H1 (cell line): ENCODE results near the gene WDR33. TPM values are rescaled to one million over a fixed set of nuclear protein-coding genes. Genes with fewer than 3 reads are reported as not detected.

Experiments used
- CTCF ChIA-PET: fragments of 300-600 bp; sonication (Branson Sonifier 250); formaldehyde crosslinking; loops from one replicate; lab custom pipeline; 2021; ENCODE audit not compliant: partially characterized antibody; lab: Charles Lee
- POLR2A ChIA-PET: fragments of 300-600 bp; sonication (Branson Sonifier 250); formaldehyde crosslinking; loops from one replicate; lab custom pipeline; 2021; ENCODE audit warnings: inconsistent platforms; ENCODE audit not compliant: partially characterized antibody; lab: Charles Lee
- DNase-seq, 2 experiments: peaks; one replicate each; pipeline versions ENCODE4 v3.0.0 to v3.0.0-alpha.2; 2010 to 2022; ENCODE audit warnings: low spot score in 2 of 2, low read depth in 1 of 2, mixed read lengths in 1 of 2
- FAIRE-seq: peaks from 2 replicates; lab custom pipeline; 2011; peaks lifted over from hg19 to GRCh38; lab: Jason Lieb, UNC
- H2AFZ ChIP-seq: 2 replicates; pipeline ENCODE4 v1.8.1; 2012; ENCODE audit warnings: low read length, inconsistent platforms
- H2AK5ac ChIP-seq: 2 replicates; pipeline ENCODE4 v1.6.1; 2013; ENCODE audit warnings: low read depth, low read length
- H2BK120ac ChIP-seq: replicated peaks from 2 replicates; pipeline ENCODE3; 2013; ENCODE audit warnings: low read depth, low read length, inconsistent platforms
- H2BK12ac ChIP-seq: 2 replicates; pipeline ENCODE4 v1.6.1; 2013; ENCODE audit warnings: low read depth, low read length
- H2BK15ac ChIP-seq: 2 replicates; pipeline ENCODE4 v1.6.1; 2013; ENCODE audit warnings: low read length
- H2BK20ac ChIP-seq: 2 replicates; pipeline ENCODE4 v1.6.1; 2013; ENCODE audit warnings: low read length
- H2BK5ac ChIP-seq: 2 replicates; pipeline ENCODE4 v1.6.1; 2013; ENCODE audit warnings: low read depth, low read length
- H3K14ac ChIP-seq: 2 replicates; pipeline ENCODE4 v1.6.1; 2013; ENCODE audit warnings: inconsistent platforms; ENCODE audit not compliant: insufficient read length
- H3K18ac ChIP-seq: 2 replicates; pipeline ENCODE4 v1.6.1; 2013; ENCODE audit warnings: low read length; ENCODE audit errors: extremely low read depth
- H3K23ac ChIP-seq: 2 replicates; pipeline ENCODE4 v1.6.1; 2013; ENCODE audit warnings: inconsistent platforms; ENCODE audit not compliant: insufficient read length
- H3K23me2 ChIP-seq: 2 replicates; pipeline ENCODE4 v1.6.1; 2013; ENCODE audit warnings: low read depth, low read length
- H3K27ac ChIP-seq: 2 replicates; pipeline ENCODE4 v1.6.1; 2011; ENCODE audit warnings: low read depth, low read length, inconsistent platforms
- H3K27me3 ChIP-seq, 4 experiments: replicated peaks in 1 of 4; 1 replicate in 1 of 4; 2 replicates in 3 of 4; pipeline versions ENCODE4 v1.6.1 to v1.8.1; 2011 to 2013; ENCODE audit warnings: low read length in 3 of 4, mild to moderate bottlenecking in 3 of 4, inconsistent platforms in 2 of 4, mixed read lengths in 2 of 4, moderate library complexity in 1 of 4; ENCODE audit not compliant: control insufficient read depth in 3 of 4, insufficient read depth in 3 of 4; ENCODE audit errors: extremely low read depth in 1 of 4
- H3K36me3 ChIP-seq, 4 experiments: 2 replicates each; pipeline versions ENCODE4 v1.6.1 to v1.8.1; 2011 to 2013; ENCODE audit warnings: mild to moderate bottlenecking in 4 of 4, low read length in 3 of 4, moderate library complexity in 2 of 4, control low read depth in 1 of 4, inconsistent platforms in 1 of 4; ENCODE audit not compliant: insufficient read depth in 4 of 4, control insufficient read depth in 2 of 4
- H3K4ac ChIP-seq: replicated peaks from 2 replicates; pipeline ENCODE3; 2013; ENCODE audit warnings: low read length, low read depth, mixed read lengths, inconsistent platforms; ENCODE audit not compliant: insufficient read length
- H3K4me1 ChIP-seq, 4 experiments: replicated peaks in 1 of 4; 1 replicate in 1 of 4; 2 replicates in 3 of 4; pipeline versions ENCODE4 v1.6.1 to v1.8.1; 2011 to 2013; ENCODE audit warnings: low read length in 3 of 4, inconsistent platforms in 2 of 4, mixed read lengths in 1 of 4; ENCODE audit not compliant: insufficient read depth in 4 of 4, control insufficient read depth in 3 of 4
- H3K4me2 ChIP-seq, 2 experiments: 2 replicates each; pipeline versions ENCODE4 v1.6.1 to v1.8.1; 2011 to 2013; ENCODE audit warnings: low read depth in 2 of 2, low read length in 2 of 2, control low read depth in 1 of 2, inconsistent platforms in 1 of 2, mild to moderate bottlenecking in 1 of 2; ENCODE audit not compliant: insufficient read depth in 1 of 2
- H3K4me3 ChIP-seq, 4 experiments: fragments of 200-600, 300-600 bp in 1 of 4; sonication (generic), shearing (Covaris generic), sonication (Bioruptor Twin) in 1 of 4; 2 replicates each; pipeline versions ENCODE4 v1.5.1 to v1.8.1; 2011 to 2016; ENCODE audit warnings: low read length in 4 of 4, low read depth in 3 of 4, control low read depth in 2 of 4, inconsistent platforms in 2 of 4, mild to moderate bottlenecking in 2 of 4, mixed read lengths in 1 of 4, moderate library complexity in 1 of 4; ENCODE audit not compliant: insufficient read depth in 2 of 4; ENCODE audit errors: extremely low read depth in 1 of 4
- H3K56ac ChIP-seq: replicated peaks from 2 replicates; pipeline ENCODE3; 2013; ENCODE audit warnings: low read depth, mild to moderate bottlenecking, mixed read lengths, low read length, inconsistent platforms; ENCODE audit not compliant: insufficient read length
- H3K79me1 ChIP-seq: 2 replicates; pipeline ENCODE4 v1.6.1; 2013; ENCODE audit warnings: low read depth, low read length, control low read depth
- H3K79me2 ChIP-seq, 2 experiments: 2 replicates each; pipeline versions ENCODE4 v1.6.1 to v1.8.1; 2012 to 2013; ENCODE audit warnings: low read length in 2 of 2, mild to moderate bottlenecking in 2 of 2, inconsistent platforms in 1 of 2; ENCODE audit not compliant: insufficient read depth in 2 of 2, control insufficient read depth in 1 of 2
- H3K9ac ChIP-seq, 4 experiments: replicated peaks in 1 of 4; 1 replicate in 1 of 4; 2 replicates in 3 of 4; pipeline versions ENCODE4 v1.6.1 to v1.8.1; 2011 to 2013; ENCODE audit warnings: low read depth in 3 of 4, low read length in 3 of 4, control low read depth in 2 of 4, mild to moderate bottlenecking in 2 of 4, moderate library complexity in 2 of 4, inconsistent platforms in 1 of 4; ENCODE audit errors: extremely low read depth in 1 of 4
- H3K9me3 ChIP-seq, 2 experiments: 2 replicates each; pipeline versions ENCODE4 v1.6.1 to v1.8.1; 2012 to 2013; ENCODE audit warnings: mild to moderate bottlenecking in 2 of 2, moderate library complexity in 2 of 2, control low read depth in 1 of 2, inconsistent platforms in 1 of 2, low read depth in 1 of 2, low read length in 1 of 2, mixed read lengths in 1 of 2; ENCODE audit not compliant: insufficient read depth in 2 of 2
- H4K20me1 ChIP-seq, 2 experiments: replicated peaks in 1 of 2; 2 replicates each; pipeline versions ENCODE3 to v1.8.1; 2011 to 2013; ENCODE audit warnings: inconsistent platforms in 2 of 2, low read length in 2 of 2, mild to moderate bottlenecking in 1 of 2; ENCODE audit not compliant: insufficient read depth in 2 of 2, control insufficient read depth in 1 of 2
- H4K5ac ChIP-seq: 2 replicates; pipeline ENCODE4 v1.6.1; 2013; ENCODE audit warnings: low read length, low read depth, mixed read lengths, inconsistent platforms; ENCODE audit not compliant: insufficient read length
- H4K8ac ChIP-seq: 2 replicates; pipeline ENCODE4 v1.8.0; 2013; ENCODE audit warnings: mild to moderate bottlenecking, moderate library complexity, low read length, inconsistent platforms; ENCODE audit not compliant: insufficient read depth; ENCODE audit errors: extremely low read depth
- H4K91ac ChIP-seq: replicated peaks from 2 replicates; pipeline ENCODE3; 2013; ENCODE audit warnings: low read length, mixed read lengths, inconsistent platforms; ENCODE audit not compliant: insufficient read length
- BCL11A ChIP-seq, 2 experiments: IDR thresholded peaks; one replicate each; pipeline ENCODE4 v1.6.1; 2011; ENCODE audit warnings: low read depth in 2 of 2, low read length in 2 of 2, mild to moderate bottlenecking in 2 of 2
- USF2 ChIP-seq: IDR thresholded peaks from 2 replicates; pipeline ENCODE4 v1.6.1; 2011; ENCODE audit warnings: low read length, improper control_type of control experiment
- WGBS, 2 experiments: shearing (Covaris generic) in 1 of 2; methylation state at CpG; one replicate each; pipeline versions ENCODE4 v1.1.6 to v1.1.7; 2013 to 2015; ENCODE audit warnings: low lambda C conversion rate in 2 of 2, mixed read lengths in 2 of 2, inconsistent platforms in 1 of 2, low coverage in 1 of 2, missing lambda C conversion rate in 1 of 2; ENCODE audit not compliant: insufficient replicate concordance in 2 of 2, insufficient coverage in 1 of 2, insufficient read length in 1 of 2; ENCODE audit errors: extremely low coverage in 1 of 2, missing lambda C conversion rate in 1 of 2; 5-methylcytosine and 5-hydroxymethylcytosine counted together
- polyA plus RNA-seq, 7 experiments: library from polyadenylated mRNA; depleted of rRNA in 3 of 7; stranded (reverse) in 5 of 7; unstranded in 2 of 7; fragments of >200 nt in 5 of 7; fragments of 200-250 nt in 2 of 7; gene quantifications; 1 replicate in 5 of 7; 2 replicates in 1 of 7; 4 replicates in 1 of 7; pipeline versions ENCODE4 v1.2.1 to v1.2.3, GENCODE V29; 2011 to 2013; ENCODE audit warnings: missing spikeins in 2 of 7, mixed read lengths in 2 of 7
- total RNA-seq: library from RNA; stranded (reverse); fragmentation: NEBNext Ultra II Directional; extraction: Animal tissue kit (Norgen Biotek cat#: 25700); gene quantifications from 2 replicates; pipeline ENCODE4 v1.2.1, GENCODE V29; 2021

WDR33 gene
- total and polyA plus RNA-seq, 2 of the 8 experiments (the other 6 are each of a cell fraction or from before 2014, with no cell fraction given) = 18.1 to 82.7 TPM

GRCh38 chr2:127679680-127680361, 131.2 kb downstream of the WDR33 start:
- H3K23me2 ChIP-seq = peaks cover under 1% of the 10 kb centered on the region; the same call in 1 of the 2 replicates
- peaks cover 3 to 28% (median 18%) of the 10 kb centered on the region in 4 experiments for H3K27me3 ChIP-seq
- WGBS, 2 experiments = 81% methylated on average over 15 of the region's 15 CpGs; no CpG with 5 or more reads in 1 of the 2 experiments
- no peaks in the 10 kb centered on the region for H3K9me3 ChIP-seq
- POLR2A ChIA-PET = no interaction called here
- H4K8ac ChIP-seq = no peak overlapping the region; the same call in 1 of the 2 replicates
- H2BK12ac ChIP-seq = no peak overlapping the region
- H3K27ac ChIP-seq = no peak overlapping the region
- H2BK15ac ChIP-seq = no peak overlapping the region
- no peak overlapping the region for H3K18ac ChIP-seq
- H4K91ac ChIP-seq = no peak overlapping the region
- no peak overlapping the region for H4K5ac ChIP-seq
- DNase-seq = no peak
- TF ChIP-seq BCL11A (IDR thresholded peaks at IDR 0.05; ENCODE audit: low read depth in 2 of 2, low read length in 2 of 2) (no peak), USF2 (no peak)
- TF ChIP-seq, all 59 proteins: peak for 0
- H3K36me3 ChIP-seq = no peaks in the 10 kb centered on the region
- no peaks in the 10 kb centered on the region for H3K79me1 ChIP-seq
- no peak overlapping the region for H3K4me3 ChIP-seq
- H3K14ac ChIP-seq = no peak overlapping the region
- H2BK5ac ChIP-seq = no peak overlapping the region
- H3K23ac ChIP-seq = no peak overlapping the region
- H3K9ac ChIP-seq = no peak overlapping the region
- FAIRE-seq = no peak
- H3K79me2 ChIP-seq = no peaks in the 10 kb centered on the region
- no peaks in the 10 kb centered on the region for H4K20me1 ChIP-seq
- H2AFZ ChIP-seq = no peak overlapping the region
- no peak overlapping the region for H2BK120ac ChIP-seq
- H3K4me2 ChIP-seq = no peak overlapping the region
- no peak overlapping the region for H2AK5ac ChIP-seq
- H2BK20ac ChIP-seq = no peak overlapping the region
- CTCF ChIA-PET = interaction anchor here (0.7 to 6.0 kb wide), 4 partner anchors 15 to 39 kb away, joined by 5 to 40 read pairs (median 5); no protein-coding TSS in a partner anchor
- H3K4ac ChIP-seq = no peak overlapping the region
- no peak overlapping the region for H3K56ac ChIP-seq
- H3K4me1 ChIP-seq = peaks cover 0 to 8% (median 2%) of the 10 kb centered on the region in 4 experiments; a peak in 4 of 7 replicates
